GM19455 (cell line): Measurements from ENCODE around the gene KYNU.
"Not testable (repeated sequence)": the region's sequence is repeated elsewhere in the genome, so short reads cannot be mapped to it uniquely, and the experiment has no call there.

ENCODE experiments used
- ATAC-seq: cut with Tn5 transposase; IDR thresholded peaks from one replicate; pipeline ENCODE4 v1.9.1; 2021; ENCODE audit not compliant: unreplicated experiment

KYNU gene

GRCh38 chr2:143084462-143084861, 207.0 kb downstream of the KYNU start:
- ATAC-seq: no peak

GRCh38 chr2:143085125-143085784, 207.8 kb downstream of the KYNU start:
- no peak for ATAC-seq

- no peak for ATAC-seq
These were observed 209.6 kb downstream of the KYNU start for GRCh38 chr2:143087033-143087432.

GRCh38 chr2:143088388-143088787, 210.9 kb downstream of the KYNU start:
- ATAC-seq: no peak

GRCh38 chr2:143089520-143089919, 212.1 kb downstream of the KYNU start:
- ATAC-seq: not testable (repeated sequence)
